GM18868 (cell line): ENCODE results near the gene PRX.
"Not testable (repeated sequence)": the region's sequence is repeated elsewhere in the genome, so short reads cannot be mapped to it uniquely, and the experiment has no call there.

ENCODE experiments used
- ATAC-seq: cut with Tn5 transposase; IDR thresholded peaks from one replicate; pipeline ENCODE4 v1.9.1; 2021; ENCODE audit warnings: mild to moderate bottlenecking, moderate library complexity; ENCODE audit not compliant: unreplicated experiment

PRX gene

GRCh38 chr19:40393894-40394815 is 19.0 kb downstream of the PRX start:
- ATAC-seq: no peak

DNA sequence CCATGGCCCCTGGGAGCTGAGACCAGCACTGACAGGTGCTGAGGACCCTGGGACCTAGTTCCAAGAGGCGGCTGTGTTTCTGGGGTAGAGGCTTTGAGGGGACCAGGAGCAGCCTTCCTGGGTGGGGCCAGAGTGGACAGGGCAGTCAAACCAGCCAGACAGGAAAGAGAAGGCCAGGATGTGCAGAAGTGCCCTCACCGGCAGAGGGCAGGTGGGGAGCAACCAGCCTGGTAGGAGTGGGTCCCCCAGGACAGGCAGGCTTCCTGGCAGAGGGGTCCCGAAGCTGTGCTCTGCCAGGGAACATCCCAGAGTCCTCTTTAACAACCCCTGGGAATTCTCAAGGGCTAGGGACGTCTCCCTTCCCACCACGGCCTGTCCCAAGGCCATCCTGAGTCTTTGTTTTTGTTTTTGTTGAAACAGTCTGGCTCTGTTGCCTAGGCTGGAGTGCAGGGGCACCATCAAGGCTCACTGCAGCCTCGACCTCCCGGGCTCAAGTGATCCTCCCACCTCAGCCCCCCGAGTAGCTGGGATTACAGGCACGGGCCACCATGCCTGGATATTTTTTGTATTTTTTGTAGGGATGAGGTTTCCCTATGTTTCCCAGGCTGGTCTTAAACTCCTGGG is 20.2 kb downstream of the PRX start:
- no peak for ATAC-seq

DNA sequence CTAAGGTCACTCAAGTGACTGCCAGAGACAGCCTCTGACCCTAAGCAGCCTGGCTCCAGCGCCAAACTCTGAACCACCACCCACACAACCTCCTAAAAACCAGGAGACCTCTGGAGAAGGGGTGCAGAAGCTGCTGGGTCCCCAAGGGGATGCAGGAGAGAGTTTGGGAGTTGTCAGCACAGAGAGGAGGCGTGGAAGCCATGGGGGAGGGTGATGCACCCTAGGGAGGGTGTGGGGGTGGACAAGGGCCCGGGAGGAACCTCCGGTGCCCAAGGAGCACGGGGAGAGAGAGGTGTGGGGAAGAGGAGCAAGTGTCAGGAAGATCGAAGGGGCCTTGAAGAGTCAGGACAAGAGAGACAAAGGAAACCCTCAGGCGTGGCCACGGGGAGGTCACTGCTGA is 21.1 kb downstream of the PRX start:
- no peak for ATAC-seq

GRCh38 chr19:40390084-40390742 is 23.0 kb downstream of the PRX start, which contains the start of gene HIPK4:
HIPK4 (minus strand) TSS chr19:40390181; CDS start chr19:40389902, 279 bp downstream.
- no peak for ATAC-seq

DNA sequence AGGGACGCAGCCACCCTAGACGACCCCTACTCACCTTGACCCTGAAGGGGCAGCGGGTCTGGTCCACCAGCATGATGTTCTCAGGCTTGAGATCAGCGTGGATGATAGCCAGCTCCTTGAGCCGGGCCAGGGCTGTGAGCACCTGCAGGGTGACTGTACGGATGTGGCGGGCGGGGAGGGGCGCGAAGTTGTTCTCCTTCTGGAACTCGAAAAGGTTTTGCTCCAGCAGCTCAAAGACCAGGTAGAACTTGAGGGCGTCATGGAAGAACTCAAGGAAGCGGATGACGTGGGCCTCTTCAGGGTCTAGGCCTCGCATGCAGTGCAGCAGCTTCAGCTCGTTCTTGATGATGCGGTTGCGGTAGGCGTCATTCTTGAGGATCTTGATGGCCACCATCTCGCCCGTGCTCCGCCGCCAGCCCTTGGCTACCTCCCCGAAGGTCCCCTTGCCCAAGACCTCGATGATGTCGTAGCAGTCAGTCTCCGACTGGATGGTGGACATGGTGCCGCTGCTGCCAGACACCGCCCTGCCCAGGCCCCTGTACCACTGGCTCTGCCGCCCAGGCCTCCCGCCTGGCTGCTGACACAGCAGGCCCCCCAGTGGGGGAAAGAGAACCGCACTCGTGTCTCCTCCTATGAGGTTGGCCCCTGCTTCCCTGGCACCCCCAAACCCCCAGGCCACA is 23.6 kb downstream of the PRX start:
- ATAC-seq: no peak

- ATAC-seq: no peak
Measured at GRCh38 chr19:40388481-40388880, 24.7 kb downstream of the PRX start.

- no peak for ATAC-seq
Measured at GRCh38 chr19:40387155-40387554, 26.0 kb downstream of the PRX start.

GRCh38 chr19:40383668-40384248 is 29.4 kb downstream of the PRX start:
- ATAC-seq: no peak

DNA sequence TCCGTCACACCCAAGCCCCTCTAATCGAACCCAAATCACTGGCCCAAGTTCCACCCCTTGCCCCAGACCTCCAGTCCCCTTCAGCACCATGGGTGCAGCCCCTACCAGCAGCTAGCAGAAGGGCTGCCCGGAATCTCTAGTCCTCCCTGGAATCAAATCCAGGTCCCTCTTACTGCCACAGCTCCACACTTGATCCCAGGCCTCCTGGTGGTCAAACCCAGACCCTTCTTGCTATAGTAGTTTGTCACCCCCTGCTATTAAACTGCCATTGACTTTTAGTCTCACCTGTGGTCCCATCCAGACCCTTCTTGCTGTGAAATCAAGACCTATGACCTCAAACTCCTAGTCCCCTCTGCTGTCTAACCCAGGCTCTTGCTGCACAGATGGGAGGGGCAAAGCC is 31.9 kb downstream of the PRX start:
- ATAC-seq: no peak

DNA sequence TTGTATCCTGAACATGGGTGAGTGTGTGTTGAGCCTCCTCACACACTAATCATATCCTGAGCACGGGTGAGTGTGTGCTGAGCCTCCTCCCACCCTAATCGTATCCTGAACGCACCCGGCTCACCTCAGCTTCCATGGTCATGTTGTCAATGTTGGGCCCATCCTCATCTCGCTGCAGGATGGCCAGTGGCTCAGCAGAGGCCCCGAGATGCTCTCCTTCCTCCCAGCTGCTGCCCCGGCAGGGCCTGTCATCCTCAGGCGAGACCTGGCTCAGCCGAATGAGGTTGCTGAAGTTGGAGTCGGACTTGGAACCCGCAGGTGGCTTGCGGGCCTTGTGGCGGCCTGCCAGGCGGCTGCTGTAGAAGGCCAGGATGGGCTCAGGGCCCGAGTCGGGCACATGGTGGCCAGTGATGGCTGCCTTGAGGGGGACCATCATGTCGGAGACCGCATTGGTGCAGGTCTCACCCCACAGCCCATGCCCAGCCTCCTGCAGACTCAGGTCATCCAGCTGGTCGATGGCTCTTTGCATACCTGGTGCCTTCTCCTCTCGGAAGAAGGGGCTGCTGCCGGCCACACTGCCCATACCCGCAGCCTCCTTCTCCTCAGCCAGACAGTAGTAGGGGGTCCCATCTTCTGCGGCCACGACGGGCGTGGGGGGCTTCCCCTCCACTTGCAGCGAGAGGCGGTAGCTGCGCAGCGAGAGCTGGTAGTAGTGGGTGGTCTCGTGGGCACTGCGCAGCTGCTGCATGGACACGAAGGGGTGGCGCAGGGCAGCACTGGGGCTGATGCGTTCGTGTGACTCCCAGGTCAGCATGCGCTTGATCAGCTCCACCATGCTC is 32.8 kb downstream of the PRX start:
- ATAC-seq: no peak

DNA sequence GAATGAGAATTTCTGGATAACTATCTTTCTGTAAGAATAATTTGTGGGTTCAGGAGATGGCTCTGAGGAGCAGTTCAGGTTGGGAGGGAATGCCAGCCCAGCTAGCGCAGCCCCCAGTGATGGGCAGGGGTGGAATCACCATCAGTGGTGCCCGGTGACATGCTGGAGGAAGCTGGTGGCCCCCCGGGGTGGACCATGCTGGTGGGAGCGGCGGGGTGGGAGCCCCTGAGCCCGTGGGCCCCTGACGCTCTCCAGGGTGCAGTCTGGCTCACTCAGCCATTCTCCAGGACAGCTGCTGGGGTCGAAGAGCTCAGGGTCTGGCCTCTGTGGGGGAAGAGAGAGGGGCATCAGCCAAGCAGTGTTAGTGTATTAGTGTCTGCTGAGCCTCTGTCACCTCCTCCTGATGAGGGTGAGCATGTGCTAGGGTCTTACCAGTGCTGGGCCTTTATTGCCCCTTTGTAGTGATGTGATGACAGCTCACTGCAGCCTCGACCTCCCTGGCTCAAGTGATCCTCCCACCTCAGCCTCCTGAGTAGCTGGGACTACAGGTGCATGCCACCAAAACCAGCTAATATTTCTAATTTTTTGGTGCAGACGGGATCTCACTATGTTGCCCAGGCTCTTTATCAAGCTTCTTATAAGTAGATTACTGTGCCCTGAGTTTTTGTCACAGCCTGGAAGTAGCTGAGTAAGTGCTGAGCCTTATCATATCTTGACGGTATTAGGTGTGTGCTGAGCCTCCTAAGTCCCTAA is 33.6 kb downstream of the PRX start:
- ATAC-seq: no peak

DNA sequence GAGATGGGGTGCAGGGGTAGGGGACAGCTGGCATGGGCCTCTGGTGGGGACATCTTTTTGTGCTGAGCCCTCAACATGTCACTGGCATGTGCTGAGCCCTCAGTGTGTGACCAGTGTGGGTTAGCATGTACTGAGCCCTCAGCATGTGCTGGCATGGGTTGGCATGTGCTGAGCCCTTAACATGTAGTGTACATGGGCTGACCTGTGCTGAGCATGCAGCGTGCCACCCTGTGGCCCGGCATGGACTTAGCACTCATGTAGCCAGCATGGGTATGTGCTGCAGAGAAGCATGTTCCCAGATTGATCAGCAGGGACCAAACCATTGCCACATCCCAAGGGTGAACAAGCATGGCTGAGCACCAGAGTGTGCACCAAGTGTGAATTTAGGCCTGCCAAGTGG is 34.7 kb downstream of the PRX start:
- ATAC-seq: no peak

- ATAC-seq: no peak
Measured at GRCh38 chr19:40377876-40378385, 35.2 kb downstream of the PRX start.

- no peak for ATAC-seq
Measured at GRCh38 chr19:40376286-40376862, 36.8 kb downstream of the PRX start.

GRCh38 chr19:40374084-40374483 is 39.1 kb downstream of the PRX start:
- no peak for ATAC-seq

DNA sequence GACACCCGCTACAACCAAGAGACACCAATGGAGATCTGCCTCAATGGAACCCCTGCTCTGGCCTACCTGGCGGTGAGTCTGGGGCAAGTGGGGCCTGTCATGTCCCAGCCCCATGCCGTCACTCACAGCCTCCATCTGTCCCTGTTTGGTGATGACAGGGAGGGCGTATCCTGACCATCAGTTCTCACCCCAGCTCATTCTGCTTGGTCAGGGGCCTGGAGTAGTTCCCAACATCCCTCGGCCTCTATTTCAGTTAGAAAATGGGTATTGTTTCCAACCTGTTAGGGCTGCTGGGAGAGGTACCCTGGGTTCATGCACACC is 41.4 kb downstream of the PRX start:
- ATAC-seq: no peak

- no peak for ATAC-seq
Measured at GRCh38 chr19:40370997-40371801, 42.0 kb downstream of the PRX start.

- ATAC-seq: not testable (repeated sequence)
Measured at GRCh38 chr19:40370253-40370652, 42.9 kb downstream of the PRX start.
